Uterus (tissue), 2 donors: ENCODE results near the gene EPHB2.

Experiments used
- POLR2A ChIP-seq, 2 donors: fragments of 450-650 bp; IDR thresholded peaks; one replicate each; pipeline ENCODE4 v1.6.1; 2016; ENCODE audit warnings: antibody characterized with exemption in 2 of 2, mild to moderate bottlenecking in 1 of 2, moderate library complexity in 1 of 2
- TF ChIP-seq, protein P1 (sequence below), 4 experiments: fragments of 200-600 bp in 2 of 4; fragments of 450-650 bp in 2 of 4; sonication (generic) in 2 of 4; IDR thresholded peaks; one replicate each; pipeline ENCODE4 v1.5.1; 2016 to 2019; ENCODE audit warnings: antibody characterized with exemption in 4 of 4, mild to moderate bottlenecking in 2 of 4, moderate library complexity in 1 of 4

- TF ChIP-seq, protein P1, sequence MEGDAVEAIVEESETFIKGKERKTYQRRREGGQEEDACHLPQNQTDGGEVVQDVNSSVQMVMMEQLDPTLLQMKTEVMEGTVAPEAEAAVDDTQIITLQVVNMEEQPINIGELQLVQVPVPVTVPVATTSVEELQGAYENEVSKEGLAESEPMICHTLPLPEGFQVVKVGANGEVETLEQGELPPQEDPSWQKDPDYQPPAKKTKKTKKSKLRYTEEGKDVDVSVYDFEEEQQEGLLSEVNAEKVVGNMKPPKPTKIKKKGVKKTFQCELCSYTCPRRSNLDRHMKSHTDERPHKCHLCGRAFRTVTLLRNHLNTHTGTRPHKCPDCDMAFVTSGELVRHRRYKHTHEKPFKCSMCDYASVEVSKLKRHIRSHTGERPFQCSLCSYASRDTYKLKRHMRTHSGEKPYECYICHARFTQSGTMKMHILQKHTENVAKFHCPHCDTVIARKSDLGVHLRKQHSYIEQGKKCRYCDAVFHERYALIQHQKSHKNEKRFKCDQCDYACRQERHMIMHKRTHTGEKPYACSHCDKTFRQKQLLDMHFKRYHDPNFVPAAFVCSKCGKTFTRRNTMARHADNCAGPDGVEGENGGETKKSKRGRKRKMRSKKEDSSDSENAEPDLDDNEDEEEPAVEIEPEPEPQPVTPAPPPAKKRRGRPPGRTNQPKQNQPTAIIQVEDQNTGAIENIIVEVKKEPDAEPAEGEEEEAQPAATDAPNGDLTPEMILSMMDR (IDR thresholded peaks at IDR 0.05): no peak
- no peak for TF ChIP-seq POLR2A (IDR thresholded peaks at IDR 0.05)
Measured at GRCh38 chr1:22812993-22813790, 102.6 kb downstream of the EPHB2 start.
